HUES6 (cell line): ENCODE data around the gene FBXW8.

Experiments
- H3K27ac ChIP-seq: 2 replicates; pipeline ENCODE4 v1.7.0; 2013; ENCODE audit warnings: low read depth, mild to moderate bottlenecking, low read length, inconsistent platforms
- H3K27me3 ChIP-seq: 2 replicates; pipeline ENCODE4 v1.6.1; 2013; ENCODE audit warnings: low read length; ENCODE audit not compliant: control insufficient read depth, insufficient read depth
- H3K36me3 ChIP-seq: 2 replicates; pipeline ENCODE4 v1.6.1; 2013; ENCODE audit warnings: low read length; ENCODE audit not compliant: control insufficient read depth, insufficient read depth
- H3K4me1 ChIP-seq: 2 replicates; pipeline ENCODE4 v1.6.1; 2013; ENCODE audit warnings: low read length; ENCODE audit not compliant: control insufficient read depth, insufficient read depth
- H3K4me3 ChIP-seq: 2 replicates; pipeline ENCODE4 v1.5.1; 2013; ENCODE audit warnings: low read depth, low read length
- H3K9ac ChIP-seq: one replicate; pipeline ENCODE4 v1.6.1; 2013; ENCODE audit warnings: mild to moderate bottlenecking, low read length
- H3K9me3 ChIP-seq: 2 replicates; pipeline ENCODE4 v1.6.1; 2013; ENCODE audit warnings: low read depth, low read length; ENCODE audit not compliant: control insufficient read depth, insufficient read depth

FBXW8 gene

GRCh38 chr12:117035287-117035686 lies 124.5 kb downstream of the FBXW8 start:
- Histone ChIP-seq H3K4me3 (no peak overlapping the region), H3K36me3 (no peaks in the 10 kb centered on the region), H3K27ac (no peak overlapping the region), H3K4me1 (peaks cover 19% of the 10 kb centered on the region), H3K27me3 (no peaks in the 10 kb centered on the region), H3K9ac (no peak overlapping the region), H3K9me3 (no peaks in the 10 kb centered on the region)

- H3K4me3 ChIP-seq, result no peak overlapping the region
- peaks cover 19% of the 10 kb centered on the region for H3K4me1 ChIP-seq
- no peaks in the 10 kb centered on the region for H3K9me3 ChIP-seq
- no peak overlapping the region for H3K9ac ChIP-seq
- no peaks in the 10 kb centered on the region for H3K36me3 ChIP-seq
- H3K27ac ChIP-seq, result no peak overlapping the region
- no peaks in the 10 kb centered on the region for H3K27me3 ChIP-seq
These were observed 125.3 kb downstream of the FBXW8 start for GRCh38 chr12:117036046-117036445.

GRCh38 chr12:117036547-117036946 lies 125.8 kb downstream of the FBXW8 start:
- H3K4me3 ChIP-seq, result no peak overlapping the region
- no peak overlapping the region for H3K9ac ChIP-seq
- H3K9me3 ChIP-seq, result no peaks in the 10 kb centered on the region
- H3K36me3 ChIP-seq, result no peaks in the 10 kb centered on the region
- H3K4me1 ChIP-seq, result peaks cover 19% of the 10 kb centered on the region
- no peaks in the 10 kb centered on the region for H3K27me3 ChIP-seq
- no peak overlapping the region for H3K27ac ChIP-seq

GRCh38 chr12:117037289-117038022 lies 126.7 kb downstream of the FBXW8 start:
- no peaks in the 10 kb centered on the region for H3K36me3 ChIP-seq
- no peak overlapping the region for H3K27ac ChIP-seq
- no peak overlapping the region for H3K4me3 ChIP-seq
- no peaks in the 10 kb centered on the region for H3K27me3 ChIP-seq
- peaks cover 23% of the 10 kb centered on the region for H3K4me1 ChIP-seq
- no peak overlapping the region for H3K9ac ChIP-seq
- no peaks in the 10 kb centered on the region for H3K9me3 ChIP-seq

- Histone ChIP-seq H3K4me3 (no peak overlapping the region), H3K9ac (no peak overlapping the region), H3K27ac (no peak overlapping the region), H3K27me3 (no peaks in the 10 kb centered on the region), H3K9me3 (no peaks in the 10 kb centered on the region), H3K36me3 (no peaks in the 10 kb centered on the region), H3K4me1 (peaks cover 17% of the 10 kb centered on the region)
These were observed 127.4 kb downstream of the FBXW8 start for GRCh38 chr12:117038023-117038680.

GRCh38 chr12:117038919-117039318 lies 128.2 kb downstream of the FBXW8 start:
- Histone ChIP-seq H3K4me3 (no peak overlapping the region), H3K36me3 (no peaks in the 10 kb centered on the region), H3K4me1 (peaks cover 11% of the 10 kb centered on the region; the same call in 1 of the 2 replicates), H3K9ac (no peak overlapping the region), H3K27ac (no peak overlapping the region), H3K9me3 (no peaks in the 10 kb centered on the region), H3K27me3 (no peaks in the 10 kb centered on the region)

GRCh38 chr12:117039891-117040309 lies 129.2 kb downstream of the FBXW8 start:
- Histone ChIP-seq H3K36me3 (no peaks in the 10 kb centered on the region), H3K9ac (no peak overlapping the region), H3K27me3 (no peaks in the 10 kb centered on the region), H3K9me3 (no peaks in the 10 kb centered on the region), H3K4me3 (no peak overlapping the region), H3K4me1 (peaks cover 13% of the 10 kb centered on the region; the same call in 1 of the 2 replicates), H3K27ac (no peak overlapping the region)

GRCh38 chr12:117040496-117040895 lies 129.7 kb downstream of the FBXW8 start:
- Histone ChIP-seq H3K27ac (no peak overlapping the region), H3K9ac (no peak overlapping the region), H3K4me1 (peaks cover 18% of the 10 kb centered on the region), H3K36me3 (no peaks in the 10 kb centered on the region), H3K9me3 (no peaks in the 10 kb centered on the region), H3K4me3 (no peak overlapping the region), H3K27me3 (no peaks in the 10 kb centered on the region)

- Histone ChIP-seq H3K36me3 (no peaks in the 10 kb centered on the region), H3K9ac (no peak overlapping the region), H3K27ac (no peak overlapping the region), H3K27me3 (no peaks in the 10 kb centered on the region), H3K4me3 (no peak overlapping the region), H3K4me1 (peaks cover 23% of the 10 kb centered on the region), H3K9me3 (no peaks in the 10 kb centered on the region)
These were observed 131.0 kb downstream of the FBXW8 start for GRCh38 chr12:117041798-117042170.

GRCh38 chr12:117042171-117042842 lies 131.6 kb downstream of the FBXW8 start:
- Histone ChIP-seq H3K27ac (no peak overlapping the region), H3K36me3 (no peaks in the 10 kb centered on the region), H3K4me1 (peaks cover 23% of the 10 kb centered on the region), H3K27me3 (no peaks in the 10 kb centered on the region), H3K9ac (no peak overlapping the region), H3K9me3 (no peaks in the 10 kb centered on the region), H3K4me3 (no peak overlapping the region)

- Histone ChIP-seq H3K4me1 (peaks cover 22% of the 10 kb centered on the region), H3K4me3 (no peak overlapping the region), H3K27me3 (no peaks in the 10 kb centered on the region), H3K27ac (no peak overlapping the region), H3K9ac (no peak overlapping the region), H3K9me3 (no peaks in the 10 kb centered on the region), H3K36me3 (no peaks in the 10 kb centered on the region)
These were observed 132.1 kb downstream of the FBXW8 start for GRCh38 chr12:117042862-117043261.
